ENCODE measurements around the gene RAB36. TPM values are rescaled to one million over a fixed set of nuclear protein-coding genes. Genes with fewer than 3 reads are reported as not detected.

Gene RAB36
- polyA plus RNA-seq, 2 of the 4 experiments (the other 2 are of a cell fraction) = 2.5 to 4.0 TPM

DNA sequence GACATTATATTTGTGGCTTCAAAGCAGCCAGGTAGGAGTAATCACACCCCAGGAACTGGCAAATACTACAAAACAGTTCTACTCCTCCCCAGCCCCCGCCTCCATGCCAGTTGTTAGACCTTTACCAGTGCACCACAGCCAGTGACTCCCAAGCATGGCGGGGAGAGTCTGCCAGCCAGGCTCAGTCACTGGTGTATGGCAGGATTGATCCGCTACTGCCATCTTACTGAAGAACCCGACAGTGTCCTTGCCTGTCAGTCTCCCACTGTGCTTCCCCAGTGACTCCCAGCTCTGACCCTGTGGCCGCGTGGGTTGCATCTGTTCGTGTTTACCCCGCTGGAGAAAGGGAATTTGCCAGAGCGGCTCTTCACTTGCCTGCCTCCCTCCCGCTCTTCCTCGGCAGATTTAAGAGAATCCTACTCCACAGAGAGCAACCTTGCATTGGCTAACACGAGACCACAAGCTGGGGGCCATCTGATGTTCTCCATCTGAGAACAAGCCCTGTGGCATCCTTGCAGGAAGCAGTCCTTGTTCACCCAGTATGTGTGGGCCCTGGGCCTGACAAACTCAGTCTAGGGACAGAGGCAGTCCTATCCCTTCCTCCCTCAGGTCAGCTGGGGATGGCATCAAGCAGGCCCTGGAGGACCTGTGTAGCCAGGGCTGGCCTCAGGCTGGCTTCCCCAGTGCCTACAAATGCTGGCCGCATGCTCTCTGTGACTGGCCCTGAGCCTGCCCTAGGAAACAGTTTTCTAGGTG, 41.9 kb upstream of the RAB36 start:
- 86% methylated on average over 11 of the region's 13 CpGs for WGBS (ENCODE audit: missing lambda C conversion rate)
- ChIA-PET CTCF (interaction anchor here (1.2 to 2.4 kb wide), 2 partner anchors 25 to 144 kb away, joined by 4 to 13 read pairs; no protein-coding TSS in a partner anchor), POLR2A (no interaction called here)
- Histone ChIP-seq H3K4me2 (no peak overlapping the region), H3K27ac (no peak overlapping the region), H3K4me1 (no peaks in the 10 kb centered on the region), H3K4me3 (no peak overlapping the region), H3K9me3 (no peaks in the 10 kb centered on the region)
- ATAC-seq = no peak
- DNase-seq (ENCODE audit: low read depth in 1 of 2, low spot score in 1 of 2) = no peak
- no peak for FAIRE-seq
- TF ChIP-seq, protein P1, sequence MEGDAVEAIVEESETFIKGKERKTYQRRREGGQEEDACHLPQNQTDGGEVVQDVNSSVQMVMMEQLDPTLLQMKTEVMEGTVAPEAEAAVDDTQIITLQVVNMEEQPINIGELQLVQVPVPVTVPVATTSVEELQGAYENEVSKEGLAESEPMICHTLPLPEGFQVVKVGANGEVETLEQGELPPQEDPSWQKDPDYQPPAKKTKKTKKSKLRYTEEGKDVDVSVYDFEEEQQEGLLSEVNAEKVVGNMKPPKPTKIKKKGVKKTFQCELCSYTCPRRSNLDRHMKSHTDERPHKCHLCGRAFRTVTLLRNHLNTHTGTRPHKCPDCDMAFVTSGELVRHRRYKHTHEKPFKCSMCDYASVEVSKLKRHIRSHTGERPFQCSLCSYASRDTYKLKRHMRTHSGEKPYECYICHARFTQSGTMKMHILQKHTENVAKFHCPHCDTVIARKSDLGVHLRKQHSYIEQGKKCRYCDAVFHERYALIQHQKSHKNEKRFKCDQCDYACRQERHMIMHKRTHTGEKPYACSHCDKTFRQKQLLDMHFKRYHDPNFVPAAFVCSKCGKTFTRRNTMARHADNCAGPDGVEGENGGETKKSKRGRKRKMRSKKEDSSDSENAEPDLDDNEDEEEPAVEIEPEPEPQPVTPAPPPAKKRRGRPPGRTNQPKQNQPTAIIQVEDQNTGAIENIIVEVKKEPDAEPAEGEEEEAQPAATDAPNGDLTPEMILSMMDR (IDR thresholded peaks at IDR 0.05) = no peak
- TF ChIP-seq MYC (IDR thresholded peaks at IDR 0.05; ENCODE audit: borderline replicate concordance, low read length) (no peak), CHD2 (IDR thresholded peaks at IDR 0.05; ENCODE audit: low read length, partially characterized antibody) (no peak), EP300 (IDR thresholded peaks at IDR 0.05) (no peak), MAZ (IDR thresholded peaks at IDR 0.05; ENCODE audit: borderline replicate concordance, low read depth, low read length) (no peak), CBX2 (IDR thresholded peaks at IDR 0.05; ENCODE audit: borderline replicate concordance, low read depth) (no peak), NPAS2 (CRISPR knock-in tag; IDR thresholded peaks at IDR 0.05; ENCODE audit: borderline replicate concordance) (no peak), SMC3 (IDR thresholded peaks at IDR 0.05) (no peak), TFCP2L1 (CRISPR knock-in tag; IDR thresholded peaks at IDR 0.05) (no peak), POLR2AphosphoS2 (conservative IDR thresholded peaks at IDR 0.05; ENCODE audit: low read length) (no peak), EHMT2 (IDR thresholded peaks at IDR 0.05; ENCODE audit: low read depth) (no peak), SREBF2 (IDR thresholded peaks at IDR 0.05) (no peak)
- TF ChIP-seq, protein P2, sequence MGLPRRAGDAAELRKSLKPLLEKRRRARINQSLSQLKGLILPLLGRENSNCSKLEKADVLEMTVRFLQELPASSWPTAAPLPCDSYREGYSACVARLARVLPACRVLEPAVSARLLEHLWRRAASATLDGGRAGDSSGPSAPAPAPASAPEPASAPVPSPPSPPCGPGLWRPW (IDR thresholded peaks at IDR 0.05) = no peak

DNA sequence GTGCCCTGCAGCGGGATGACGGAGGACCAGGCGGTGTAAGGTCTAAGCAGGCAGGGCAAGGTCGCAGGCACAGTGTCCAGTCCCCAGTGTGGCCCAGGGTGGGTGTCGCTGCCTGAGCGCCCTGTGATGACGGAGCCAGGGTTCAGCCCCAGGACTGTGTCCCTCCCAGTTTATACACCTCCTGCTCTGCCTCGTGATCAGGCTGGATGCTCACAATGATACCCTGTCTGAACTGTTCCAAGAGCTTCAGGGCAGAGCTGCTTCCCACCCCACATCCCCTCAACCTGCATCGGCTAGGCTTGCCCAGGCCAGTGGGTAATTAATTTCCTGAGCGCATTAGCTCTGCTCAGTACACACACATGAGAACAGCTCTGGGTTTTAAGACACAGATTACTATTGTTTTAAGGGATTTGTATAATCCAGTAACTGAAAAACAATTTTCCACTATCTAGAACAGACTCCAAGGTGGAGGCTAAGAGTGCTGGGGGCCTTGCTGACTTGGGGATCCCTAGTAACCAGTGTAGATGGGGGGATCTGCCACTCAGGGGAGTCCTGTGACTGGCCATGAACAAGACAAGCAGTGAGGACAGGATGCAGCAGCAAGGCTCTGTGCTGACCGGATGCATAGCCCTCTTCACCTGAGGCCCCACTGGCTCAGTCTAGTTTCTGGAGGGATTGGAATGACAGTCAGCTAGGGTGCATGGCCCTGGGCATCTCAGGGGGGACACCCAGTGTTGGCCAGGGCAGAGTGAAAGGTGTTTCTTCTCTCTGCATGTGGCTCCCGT, 40.9 kb upstream of the RAB36 start:
- no peak for DNase-seq (ENCODE audit: low read depth in 1 of 2, low spot score in 1 of 2)
- H3K27ac ChIP-seq = no peak overlapping the region
- H3K4me1 ChIP-seq = no peaks in the 10 kb centered on the region
- ChIA-PET POLR2A (no interaction called here), CTCF (interaction anchor here (1.1 to 1.2 kb wide), 2 partner anchors 23 to 145 kb away, joined by 3 to 4 read pairs; no protein-coding TSS in a partner anchor)
- no peak; a peak in 1 of 6 replicates for ATAC-seq
- 79% methylated on average over 10 of the region's 12 CpGs for WGBS (ENCODE audit: missing lambda C conversion rate)
- no peak overlapping the region for H3K4me3 ChIP-seq
- no peak for FAIRE-seq
- no peak for TF ChIP-seq RARB (CRISPR knock-in tag; IDR thresholded peaks at IDR 0.05)
- no peak for TF ChIP-seq SMC3 (IDR thresholded peaks at IDR 0.05)
- TF ChIP-seq, protein P3, sequence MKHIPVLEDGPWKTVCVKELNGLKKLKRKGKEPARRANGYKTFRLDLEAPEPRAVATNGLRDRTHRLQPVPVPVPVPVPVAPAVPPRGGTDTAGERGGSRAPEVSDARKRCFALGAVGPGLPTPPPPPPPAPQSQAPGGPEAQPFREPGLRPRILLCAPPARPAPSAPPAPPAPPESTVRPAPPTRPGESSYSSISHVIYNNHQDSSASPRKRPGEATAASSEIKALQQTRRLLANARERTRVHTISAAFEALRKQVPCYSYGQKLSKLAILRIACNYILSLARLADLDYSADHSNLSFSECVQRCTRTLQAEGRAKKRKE (CRISPR knock-in tag; IDR thresholded peaks at IDR 0.05; ENCODE audit: low read depth) = no peak
- TF ChIP-seq, protein P4, sequence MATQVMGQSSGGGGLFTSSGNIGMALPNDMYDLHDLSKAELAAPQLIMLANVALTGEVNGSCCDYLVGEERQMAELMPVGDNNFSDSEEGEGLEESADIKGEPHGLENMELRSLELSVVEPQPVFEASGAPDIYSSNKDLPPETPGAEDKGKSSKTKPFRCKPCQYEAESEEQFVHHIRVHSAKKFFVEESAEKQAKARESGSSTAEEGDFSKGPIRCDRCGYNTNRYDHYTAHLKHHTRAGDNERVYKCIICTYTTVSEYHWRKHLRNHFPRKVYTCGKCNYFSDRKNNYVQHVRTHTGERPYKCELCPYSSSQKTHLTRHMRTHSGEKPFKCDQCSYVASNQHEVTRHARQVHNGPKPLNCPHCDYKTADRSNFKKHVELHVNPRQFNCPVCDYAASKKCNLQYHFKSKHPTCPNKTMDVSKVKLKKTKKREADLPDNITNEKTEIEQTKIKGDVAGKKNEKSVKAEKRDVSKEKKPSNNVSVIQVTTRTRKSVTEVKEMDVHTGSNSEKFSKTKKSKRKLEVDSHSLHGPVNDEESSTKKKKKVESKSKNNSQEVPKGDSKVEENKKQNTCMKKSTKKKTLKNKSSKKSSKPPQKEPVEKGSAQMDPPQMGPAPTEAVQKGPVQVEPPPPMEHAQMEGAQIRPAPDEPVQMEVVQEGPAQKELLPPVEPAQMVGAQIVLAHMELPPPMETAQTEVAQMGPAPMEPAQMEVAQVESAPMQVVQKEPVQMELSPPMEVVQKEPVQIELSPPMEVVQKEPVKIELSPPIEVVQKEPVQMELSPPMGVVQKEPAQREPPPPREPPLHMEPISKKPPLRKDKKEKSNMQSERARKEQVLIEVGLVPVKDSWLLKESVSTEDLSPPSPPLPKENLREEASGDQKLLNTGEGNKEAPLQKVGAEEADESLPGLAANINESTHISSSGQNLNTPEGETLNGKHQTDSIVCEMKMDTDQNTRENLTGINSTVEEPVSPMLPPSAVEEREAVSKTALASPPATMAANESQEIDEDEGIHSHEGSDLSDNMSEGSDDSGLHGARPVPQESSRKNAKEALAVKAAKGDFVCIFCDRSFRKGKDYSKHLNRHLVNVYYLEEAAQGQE (IDR thresholded peaks at IDR 0.05) = no peak
- TF ChIP-seq, protein P5, sequence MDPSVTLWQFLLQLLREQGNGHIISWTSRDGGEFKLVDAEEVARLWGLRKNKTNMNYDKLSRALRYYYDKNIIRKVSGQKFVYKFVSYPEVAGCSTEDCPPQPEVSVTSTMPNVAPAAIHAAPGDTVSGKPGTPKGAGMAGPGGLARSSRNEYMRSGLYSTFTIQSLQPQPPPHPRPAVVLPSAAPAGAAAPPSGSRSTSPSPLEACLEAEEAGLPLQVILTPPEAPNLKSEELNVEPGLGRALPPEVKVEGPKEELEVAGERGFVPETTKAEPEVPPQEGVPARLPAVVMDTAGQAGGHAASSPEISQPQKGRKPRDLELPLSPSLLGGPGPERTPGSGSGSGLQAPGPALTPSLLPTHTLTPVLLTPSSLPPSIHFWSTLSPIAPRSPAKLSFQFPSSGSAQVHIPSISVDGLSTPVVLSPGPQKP (IDR thresholded peaks at IDR 0.05; ENCODE audit: low read depth, low read length) = no peak
- no peak for TF ChIP-seq CHD2 (IDR thresholded peaks at IDR 0.05; ENCODE audit: low read length, partially characterized antibody)
- TF ChIP-seq KDM5A (IDR thresholded peaks at IDR 0.05) = no peak
- TF ChIP-seq ZNF302 (CRISPR knock-in tag; IDR thresholded peaks at IDR 0.05) = no peak
- no peak for TF ChIP-seq EHF (CRISPR knock-in tag; IDR thresholded peaks at IDR 0.05)
- TF ChIP-seq HOXB5 (CRISPR knock-in tag; IDR thresholded peaks at IDR 0.05) = no peak
- TF ChIP-seq RNF2 (IDR thresholded peaks at IDR 0.05; ENCODE audit: borderline replicate concordance, low read depth) = no peak
- TF ChIP-seq JUN (IDR thresholded peaks at IDR 0.05) = no peak
- TF ChIP-seq RCOR1 (IDR thresholded peaks at IDR 0.05; ENCODE audit: low read depth, low read length) = no peak
- no peak for TF ChIP-seq PHF8 (IDR thresholded peaks at IDR 0.05; ENCODE audit: borderline replicate concordance, low read depth)
- H3K9me3 ChIP-seq = no peaks in the 10 kb centered on the region
- H3K4me2 ChIP-seq = no peak overlapping the region
